Measurements from ENCODE around the gene CTSK.
"Not testable (repeated sequence)": the region's sequence is repeated elsewhere in the genome, so short reads cannot be mapped to it uniquely, and the experiment has no call there.

Gene CTSK

DNA sequence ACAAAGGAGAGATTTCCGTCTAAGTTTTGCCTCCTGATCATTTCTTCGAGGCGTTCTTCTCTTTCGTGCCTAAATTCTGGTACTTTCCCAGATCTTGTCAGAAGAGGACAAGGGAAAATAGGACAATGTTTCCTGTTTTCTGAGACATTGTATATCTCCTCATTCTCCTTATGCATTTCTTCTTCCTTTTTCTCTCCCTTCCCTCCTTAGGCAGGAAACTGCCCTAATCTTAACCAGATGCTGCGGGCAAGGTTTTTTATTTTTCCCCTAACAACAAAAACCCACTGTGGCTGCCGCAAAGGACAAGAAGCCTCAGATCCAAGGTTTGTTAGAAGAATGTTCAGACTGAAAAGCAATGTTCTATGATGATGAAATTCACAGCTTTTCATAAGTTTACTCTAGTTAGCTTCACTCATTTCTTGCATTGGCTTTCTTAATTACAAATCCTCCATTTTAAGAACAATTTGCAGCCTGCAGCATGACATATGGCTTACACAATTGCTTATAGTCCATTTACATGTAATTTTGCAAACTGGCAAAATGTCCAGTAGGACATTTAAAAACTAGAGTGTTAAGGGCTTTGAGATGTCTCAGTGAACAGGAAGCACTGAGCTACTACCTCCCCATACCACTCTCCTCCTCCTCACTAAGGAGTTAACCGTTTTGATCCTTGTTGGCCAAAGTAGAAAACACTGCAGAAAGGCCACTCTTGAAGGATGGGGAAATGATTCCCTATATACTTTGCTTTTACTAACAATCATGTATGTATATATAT is 624 bp downstream of the CTSK start:
- no peak for ATAC-seq
- DNase-seq: no peak

DNA sequence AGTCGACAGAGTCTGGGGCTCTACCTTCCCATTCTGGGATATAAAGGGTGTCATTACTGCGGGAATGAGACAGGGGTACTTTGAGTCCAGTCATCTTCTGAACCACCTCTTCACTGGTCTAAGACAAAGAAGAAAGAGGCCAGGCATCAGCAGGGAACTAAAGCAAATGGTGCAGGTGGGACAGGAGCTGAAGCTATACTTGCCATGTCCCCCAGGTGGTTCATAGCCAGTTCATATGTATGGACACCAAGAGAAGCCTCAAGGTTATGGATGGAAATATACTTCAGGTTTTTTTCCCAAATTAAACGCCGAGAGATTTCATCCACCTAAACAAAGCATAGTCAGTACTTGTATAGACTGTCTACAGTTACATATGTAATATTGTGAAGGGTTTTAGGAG is 2.2 kb downstream of the CTSK start:
- no peak for ATAC-seq
- DNase-seq: no peak

DNA sequence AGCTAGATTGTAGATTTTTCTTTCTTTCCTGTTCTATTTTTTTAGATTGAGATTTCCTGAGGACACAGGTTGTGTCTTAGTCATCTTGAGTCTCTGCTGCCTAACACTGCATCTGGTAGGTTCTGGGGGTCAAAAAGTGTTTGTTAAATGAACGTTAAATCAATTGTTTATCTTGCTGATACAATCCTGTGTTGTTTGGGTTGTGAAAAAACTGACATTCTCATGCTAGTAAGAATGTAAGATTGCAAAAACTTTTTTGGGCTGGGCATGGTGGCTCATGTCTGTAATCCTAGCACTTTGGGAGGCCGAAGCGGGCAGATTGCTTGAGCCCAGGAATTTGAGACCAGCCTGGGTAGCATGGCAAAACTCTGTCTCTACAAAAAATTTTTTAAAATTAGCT is 3.4 kb downstream of the CTSK start:
- DNase-seq: no peak
- ATAC-seq: no peak

DNA sequence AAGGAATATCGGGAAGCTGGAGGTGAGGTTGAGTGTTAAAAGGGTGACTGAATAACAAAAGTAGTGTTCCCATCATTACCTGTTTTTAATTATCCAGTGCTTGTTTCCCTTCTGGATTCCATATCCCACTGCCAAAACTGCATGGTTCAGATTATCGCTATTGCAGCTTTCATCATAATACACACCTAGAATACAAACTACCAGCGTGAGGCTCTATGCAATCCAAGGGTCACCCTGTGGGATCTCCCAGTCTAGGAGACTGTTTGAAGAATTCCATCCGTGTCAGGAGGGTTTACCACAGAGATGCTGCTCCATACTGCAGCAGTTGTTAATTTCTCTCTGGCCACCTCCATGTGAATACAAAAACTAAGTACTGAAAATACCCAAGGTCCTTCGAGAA is 9.0 kb downstream of the CTSK start:
- no peak for DNase-seq
- no peak for ATAC-seq

DNA sequence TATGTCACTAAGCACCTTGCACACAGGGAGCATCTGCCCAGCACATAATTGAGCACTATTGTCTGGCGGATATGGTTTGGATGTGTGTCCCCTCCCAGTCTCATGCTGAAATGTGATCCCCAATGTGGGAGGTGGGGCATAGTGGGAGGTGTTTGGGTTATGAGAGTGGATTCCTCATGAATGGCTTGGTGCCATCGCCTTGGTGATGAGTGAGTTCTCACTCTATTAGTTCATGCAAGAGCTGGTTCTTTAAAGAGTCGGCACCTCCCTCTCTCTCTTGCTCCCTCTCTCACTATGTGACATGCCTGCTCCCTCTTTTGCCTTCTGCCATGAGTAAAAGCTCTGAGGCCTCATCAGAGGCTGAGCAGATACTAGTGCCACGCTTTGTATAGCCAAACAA is 9.5 kb downstream of the CTSK start:
- no peak for ATAC-seq
- DNase-seq: no peak

GRCh38 chr1:150796374-150796773 is 11.7 kb downstream of the CTSK start:
- no peak for ATAC-seq
- DNase-seq: no peak

GRCh38 chr1:150793778-150794177 is 14.3 kb downstream of the CTSK start:
- DNase-seq, ATAC-seq: not testable (repeated sequence)

GRCh38 chr1:150793221-150793620 is 14.8 kb downstream of the CTSK start:
- DNase-seq (no peak), ATAC-seq (no peak)

- ATAC-seq: no peak
Observed at GRCh38 chr1:150791585-150791984, 16.5 kb downstream of the CTSK start.

GRCh38 chr1:150789396-150789795 is 18.7 kb downstream of the CTSK start:
- ATAC-seq (no peak), DNase-seq (no peak)

More at GRCh38 chr1:150791585-150791984, 16.5 kb downstream of the CTSK start:
- DNase-seq: no peak

GRCh38 chr1:150788946-150789345 is 19.1 kb downstream of the CTSK start:
- DNase-seq (no peak), ATAC-seq (no peak)

GRCh38 chr1:150787455-150787854 is 20.6 kb downstream of the CTSK start:
- no peak for ATAC-seq
- DNase-seq: no peak

- DNase-seq (no peak), ATAC-seq (no peak)
Observed at GRCh38 chr1:150780510-150780909, 27.6 kb downstream of the CTSK start.

DNA sequence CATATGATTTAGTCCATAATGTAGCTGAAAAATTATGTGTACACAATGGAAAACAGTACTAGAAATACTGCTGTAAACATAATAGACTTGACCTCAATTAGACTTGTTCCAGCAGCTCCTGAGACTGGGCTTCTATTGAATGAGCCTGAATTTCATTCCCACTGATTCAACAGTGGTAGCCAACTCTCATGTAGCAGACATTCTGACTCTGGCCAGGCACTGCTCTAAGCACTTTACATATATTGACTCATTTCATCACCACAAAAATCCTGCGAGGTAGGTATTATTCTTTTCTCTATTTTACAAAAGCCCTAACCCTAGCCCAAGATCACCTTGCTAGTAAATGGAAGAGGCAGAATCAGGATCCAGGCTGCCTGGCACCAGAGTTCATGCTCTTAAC is 29.7 kb downstream of the CTSK start:
- DNase-seq (no peak), ATAC-seq (no peak)

DNA sequence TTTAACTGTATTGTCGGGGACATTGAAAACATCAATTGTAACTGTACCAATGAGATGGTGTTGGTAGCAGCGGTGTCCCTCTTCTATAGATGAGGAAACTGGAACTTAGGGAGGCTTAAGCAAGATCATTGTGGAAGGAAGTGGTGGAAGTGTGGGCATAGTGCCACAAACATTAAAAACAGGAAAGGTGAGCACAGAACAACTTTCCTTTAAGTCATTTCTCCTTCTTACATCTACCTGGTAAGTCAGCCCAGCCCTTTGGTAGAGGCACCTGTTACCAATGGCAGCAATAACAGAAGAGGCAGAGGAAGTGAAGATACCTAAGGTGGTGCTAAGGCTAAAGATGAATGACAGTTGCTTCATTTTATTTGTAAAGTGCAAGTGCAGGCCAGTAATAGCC is 30.5 kb downstream of the CTSK start:
- no peak for ATAC-seq
- no peak for DNase-seq

DNA sequence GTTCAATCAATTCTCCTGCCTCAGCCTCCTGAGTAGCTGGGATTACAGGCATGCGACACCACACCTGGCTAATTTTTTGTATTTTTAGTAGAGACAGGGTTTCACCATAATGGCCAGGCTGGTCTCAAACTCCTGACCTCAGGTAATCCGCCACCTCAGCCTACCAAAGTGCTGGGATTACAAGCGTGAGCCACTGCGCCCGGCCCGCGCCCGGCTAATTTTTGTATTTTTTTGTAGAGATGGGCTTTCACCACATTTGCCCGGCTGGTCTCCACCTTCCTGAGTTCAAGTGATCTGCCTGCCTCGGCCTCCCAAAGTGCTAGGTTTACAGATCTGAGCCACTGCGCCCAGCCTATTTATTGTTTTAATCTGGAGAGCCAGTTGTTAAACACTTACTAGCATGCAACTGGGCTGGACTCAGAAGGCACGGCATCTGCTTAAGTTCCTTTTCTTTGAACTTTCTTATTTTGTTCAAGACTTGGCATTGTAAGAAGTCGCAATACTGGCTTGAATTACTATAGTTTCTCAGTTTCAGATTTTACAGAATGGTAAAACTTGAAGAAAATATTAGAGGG is 32.0 kb downstream of the CTSK start:
- not testable (repeated sequence) for ATAC-seq, DNase-seq

- DNase-seq: no peak
Observed at GRCh38 chr1:150775276-150775675, 32.8 kb downstream of the CTSK start.

DNA sequence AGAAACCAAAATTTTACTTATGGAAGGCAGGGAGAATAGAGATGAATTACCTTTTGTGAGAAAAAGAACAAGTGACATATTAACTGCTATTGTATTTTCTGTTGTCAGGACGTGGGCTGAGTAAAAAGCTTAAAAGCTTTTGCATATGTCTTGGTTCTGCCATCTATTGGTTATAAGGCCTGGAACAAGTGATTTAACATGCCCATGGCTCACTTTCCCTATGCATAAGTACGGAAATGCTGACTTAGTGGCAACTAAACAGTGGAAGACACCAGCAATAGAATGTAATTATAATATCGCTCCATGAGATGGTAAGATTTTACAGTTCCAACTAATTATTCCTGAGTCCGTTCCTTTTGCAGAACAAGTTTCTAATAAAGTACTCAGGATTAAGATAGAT is 35.7 kb downstream of the CTSK start:
- no peak for DNase-seq
- no peak for ATAC-seq

More at GRCh38 chr1:150775276-150775675, 32.8 kb downstream of the CTSK start:
- no peak for ATAC-seq

DNA sequence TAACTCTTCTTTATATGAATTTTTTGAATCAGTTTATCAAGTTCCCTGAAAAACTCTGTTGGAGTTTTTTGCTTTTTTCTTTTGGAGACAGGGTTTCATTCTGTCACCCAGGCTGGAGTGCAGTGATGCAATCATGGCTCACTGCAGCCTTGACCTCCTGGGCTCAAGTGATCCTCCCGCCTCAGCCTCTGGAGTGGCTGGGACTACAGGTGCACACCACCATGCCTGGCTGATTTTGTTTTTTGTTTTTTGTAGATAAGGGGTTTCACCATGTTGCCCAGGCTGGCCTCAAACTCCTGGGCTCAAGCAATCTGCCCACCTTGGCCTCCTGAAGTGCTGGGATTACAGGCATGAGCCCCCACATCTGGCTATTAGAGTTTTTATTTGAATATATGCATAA is 40.4 kb downstream of the CTSK start:
- not testable (repeated sequence) for ATAC-seq, DNase-seq

DNA sequence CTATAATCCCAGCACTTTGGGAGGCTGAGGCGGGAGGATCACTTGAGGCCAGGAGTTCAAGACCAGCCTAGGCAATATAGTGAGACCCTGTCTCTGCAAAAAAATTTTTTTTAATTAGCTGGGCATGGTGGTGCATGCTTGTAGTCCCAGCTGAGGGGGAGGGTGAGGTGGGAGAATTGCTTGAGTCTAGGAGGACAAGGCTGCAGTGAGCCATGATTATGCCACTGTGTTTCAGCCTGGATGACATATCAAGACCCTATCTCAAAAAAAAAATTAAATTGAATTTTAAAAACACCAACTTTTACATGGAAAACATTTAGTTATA is 42.1 kb downstream of the CTSK start:
- not testable (repeated sequence) for ATAC-seq
- DNase-seq: peak; percentile 11

GRCh38 chr1:150765296-150765976 is 42.6 kb downstream of the CTSK start, which contains the start of gene CTSS:
Gene CTSS (minus strand): TSS chr1:150765778. CDS start chr1:150764763, 1,015 bp downstream.
- no peak for DNase-seq
- peak; percentile 91 for ATAC-seq

GRCh38 chr1:150764617-150765101 is 43.4 kb downstream of the CTSK start:
- DNase-seq (no peak), ATAC-seq (no peak)

DNA sequence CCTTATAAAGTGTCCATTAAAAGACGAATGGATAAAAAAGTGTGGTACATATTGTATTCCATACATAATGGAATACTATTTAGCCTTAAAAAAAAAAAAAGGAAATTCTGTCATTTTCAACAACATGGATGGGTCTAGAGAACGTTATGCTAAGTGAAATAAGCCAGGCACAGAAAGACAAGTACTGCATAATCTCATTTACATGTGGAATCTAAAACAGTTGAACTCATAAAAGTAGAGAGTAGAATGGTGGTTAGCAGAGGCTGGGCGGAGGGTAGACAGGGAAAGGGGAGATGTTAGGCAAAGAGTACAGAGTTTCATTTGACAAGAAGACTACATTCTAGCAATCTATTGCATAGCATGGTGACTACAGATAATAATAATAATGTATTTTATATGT is 45.0 kb downstream of the CTSK start:
- ATAC-seq: no peak
- no peak for DNase-seq

All from stimulated activated naive CD8-positive, alpha-beta T cell treated with anti-CD3 and anti-CD28 coated beads, Interleukin-15, Interleukin-2, amounts not matched to agents 100 U/mL and 50 U/mL, for 24 hours (primary cell).